ENCODE measurements around the gene ERBB4.

The ERBB4 gene

GRCh38 chr2:212343167-212343566 is 195.4 kb downstream of the ERBB4 start:
- DNase-seq, result no peak
- Mint-ChIP-seq H3K4me1 (ENCODE audit: low read depth) (no peaks in the 10 kb centered on the region), H3K9me3 (peaks cover 2% of the 10 kb centered on the region), H3K4me3 (no peak overlapping the region), H3K27ac (no peak overlapping the region), H3K27me3 (no peaks in the 10 kb centered on the region), H3K36me3 (ENCODE audit: low read depth) (no peaks in the 10 kb centered on the region)

GRCh38 chr2:212337486-212338343 is 200.9 kb downstream of the ERBB4 start:
- Mint-ChIP-seq H3K9me3 (no peaks in the 10 kb centered on the region), H3K4me1 (ENCODE audit: low read depth) (no peaks in the 10 kb centered on the region), H3K27ac (no peak overlapping the region), H3K36me3 (ENCODE audit: low read depth) (no peaks in the 10 kb centered on the region), H3K27me3 (no peaks in the 10 kb centered on the region), H3K4me3 (no peak overlapping the region)
- no peak for DNase-seq

GRCh38 chr2:212337036-212337435 is 201.6 kb downstream of the ERBB4 start:
- no peaks in the 10 kb centered on the region for H3K36me3 Mint-ChIP-seq (ENCODE audit: low read depth)
- no peaks in the 10 kb centered on the region for H3K27me3 Mint-ChIP-seq
- DNase-seq, result no peak

GRCh38 chr2:212330263-212330662 is 208.3 kb downstream of the ERBB4 start:
- no peak overlapping the region for H3K4me3 Mint-ChIP-seq
- no peak overlapping the region for H3K27ac Mint-ChIP-seq
- peaks cover 8% of the 10 kb centered on the region for H3K9me3 Mint-ChIP-seq
- no peaks in the 10 kb centered on the region for H3K4me1 Mint-ChIP-seq (ENCODE audit: low read depth)
- H3K27me3 Mint-ChIP-seq, result no peaks in the 10 kb centered on the region
- H3K36me3 Mint-ChIP-seq (ENCODE audit: low read depth), result no peaks in the 10 kb centered on the region
- no peak for DNase-seq

More at GRCh38 chr2:212337036-212337435, 201.6 kb downstream of the ERBB4 start:
- no peak overlapping the region for H3K27ac Mint-ChIP-seq
- peaks cover 2% of the 10 kb centered on the region for H3K9me3 Mint-ChIP-seq
- no peaks in the 10 kb centered on the region for H3K4me1 Mint-ChIP-seq (ENCODE audit: low read depth)
- H3K4me3 Mint-ChIP-seq, result no peak overlapping the region

GRCh38 chr2:212328712-212329496 is 209.7 kb downstream of the ERBB4 start:
- no peak overlapping the region for H3K4me3 Mint-ChIP-seq
- H3K27me3 Mint-ChIP-seq, result no peaks in the 10 kb centered on the region
- no peak overlapping the region for H3K27ac Mint-ChIP-seq
- no peak for DNase-seq
- H3K36me3 Mint-ChIP-seq (ENCODE audit: low read depth), result no peaks in the 10 kb centered on the region
- no peaks in the 10 kb centered on the region for H3K4me1 Mint-ChIP-seq (ENCODE audit: low read depth)
- H3K9me3 Mint-ChIP-seq, result peaks cover 8% of the 10 kb centered on the region

GRCh38 chr2:212328136-212328535 is 210.5 kb downstream of the ERBB4 start:
- no peaks in the 10 kb centered on the region for H3K4me1 Mint-ChIP-seq (ENCODE audit: low read depth)
- H3K27ac Mint-ChIP-seq, result no peak overlapping the region
- H3K27me3 Mint-ChIP-seq, result no peaks in the 10 kb centered on the region
- H3K4me3 Mint-ChIP-seq, result no peak overlapping the region
- no peak for DNase-seq
- no peaks in the 10 kb centered on the region for H3K36me3 Mint-ChIP-seq (ENCODE audit: low read depth)
- peaks cover 8% of the 10 kb centered on the region for H3K9me3 Mint-ChIP-seq

- Mint-ChIP-seq H3K4me1 (ENCODE audit: low read depth) (no peaks in the 10 kb centered on the region), H3K27me3 (no peaks in the 10 kb centered on the region), H3K27ac (no peak overlapping the region), H3K36me3 (ENCODE audit: low read depth) (no peaks in the 10 kb centered on the region), H3K4me3 (no peak overlapping the region), H3K9me3 (peaks cover 8% of the 10 kb centered on the region)
- DNase-seq, result no peak
These were observed 211.3 kb downstream of the ERBB4 start for GRCh38 chr2:212327171-212327809.

GRCh38 chr2:212318636-212319035 is 220.0 kb downstream of the ERBB4 start:
- Mint-ChIP-seq H3K36me3 (ENCODE audit: low read depth) (no peaks in the 10 kb centered on the region), H3K4me3 (no peak overlapping the region), H3K9me3 (peaks cover 3% of the 10 kb centered on the region), H3K27me3 (no peaks in the 10 kb centered on the region), H3K4me1 (ENCODE audit: low read depth) (no peaks in the 10 kb centered on the region), H3K27ac (no peak overlapping the region)
- no peak for DNase-seq

GRCh38 chr2:212314680-212315079 is 223.9 kb downstream of the ERBB4 start:
- Mint-ChIP-seq H3K36me3 (ENCODE audit: low read depth) (no peaks in the 10 kb centered on the region), H3K27ac (no peak overlapping the region), H3K4me3 (no peak overlapping the region), H3K9me3 (peaks cover 3% of the 10 kb centered on the region), H3K4me1 (ENCODE audit: low read depth) (no peaks in the 10 kb centered on the region), H3K27me3 (no peaks in the 10 kb centered on the region)
- DNase-seq, result no peak

- H3K4me1 Mint-ChIP-seq (ENCODE audit: low read depth), result no peaks in the 10 kb centered on the region
- no peak for DNase-seq
- H3K9me3 Mint-ChIP-seq, result no peaks in the 10 kb centered on the region
- H3K27ac Mint-ChIP-seq, result no peak overlapping the region
- no peaks in the 10 kb centered on the region for H3K36me3 Mint-ChIP-seq (ENCODE audit: low read depth)
- H3K27me3 Mint-ChIP-seq, result no peaks in the 10 kb centered on the region
- no peak overlapping the region for H3K4me3 Mint-ChIP-seq
These were observed 226.7 kb downstream of the ERBB4 start for GRCh38 chr2:212311807-212312404.

GRCh38 chr2:212299943-212300342 is 238.7 kb downstream of the ERBB4 start:
- no peaks in the 10 kb centered on the region for H3K27me3 Mint-ChIP-seq
- H3K4me1 Mint-ChIP-seq (ENCODE audit: low read depth), result no peaks in the 10 kb centered on the region
- no peaks in the 10 kb centered on the region for H3K36me3 Mint-ChIP-seq (ENCODE audit: low read depth)
- DNase-seq, result no peak
- no peak overlapping the region for H3K27ac Mint-ChIP-seq
- no peaks in the 10 kb centered on the region for H3K9me3 Mint-ChIP-seq
- no peak overlapping the region for H3K4me3 Mint-ChIP-seq

GRCh38 chr2:212299333-212299732 is 239.3 kb downstream of the ERBB4 start:
- DNase-seq, result no peak
- no peaks in the 10 kb centered on the region for H3K36me3 Mint-ChIP-seq (ENCODE audit: low read depth)
- H3K4me1 Mint-ChIP-seq (ENCODE audit: low read depth), result no peaks in the 10 kb centered on the region
- H3K9me3 Mint-ChIP-seq, result no peaks in the 10 kb centered on the region
- H3K4me3 Mint-ChIP-seq, result no peak overlapping the region
- H3K27ac Mint-ChIP-seq, result no peak overlapping the region
- H3K27me3 Mint-ChIP-seq, result no peaks in the 10 kb centered on the region

GRCh38 chr2:212295571-212295970 is 243.0 kb downstream of the ERBB4 start:
- no peak for DNase-seq
- Mint-ChIP-seq H3K36me3 (ENCODE audit: low read depth) (no peaks in the 10 kb centered on the region), H3K27me3 (no peaks in the 10 kb centered on the region), H3K4me3 (no peak overlapping the region), H3K27ac (no peak overlapping the region), H3K9me3 (no peaks in the 10 kb centered on the region), H3K4me1 (ENCODE audit: low read depth) (no peaks in the 10 kb centered on the region)

- H3K36me3 Mint-ChIP-seq (ENCODE audit: low read depth), result no peaks in the 10 kb centered on the region
- H3K4me3 Mint-ChIP-seq, result no peak overlapping the region
- no peaks in the 10 kb centered on the region for H3K9me3 Mint-ChIP-seq
- H3K4me1 Mint-ChIP-seq (ENCODE audit: low read depth), result no peaks in the 10 kb centered on the region
- DNase-seq, result no peak
- no peak overlapping the region for H3K27ac Mint-ChIP-seq
- H3K27me3 Mint-ChIP-seq, result no peaks in the 10 kb centered on the region
These were observed 243.8 kb downstream of the ERBB4 start for GRCh38 chr2:212294816-212295215.

Measured in activated T-cell treated with anti-CD3 and anti-CD28 coated beads, Interleukin-2, amount 50 U/mL, for 24 hours (primary cell).